HG03108 (cell line): ENCODE results near the gene JADE3.

Experiments
- ATAC-seq: cut with Tn5 transposase; IDR thresholded peaks from one replicate; pipeline ENCODE4 v1.9.1; 2021; ENCODE audit warnings: moderate library complexity; ENCODE audit not compliant: unreplicated experiment

The JADE3 gene

DNA sequence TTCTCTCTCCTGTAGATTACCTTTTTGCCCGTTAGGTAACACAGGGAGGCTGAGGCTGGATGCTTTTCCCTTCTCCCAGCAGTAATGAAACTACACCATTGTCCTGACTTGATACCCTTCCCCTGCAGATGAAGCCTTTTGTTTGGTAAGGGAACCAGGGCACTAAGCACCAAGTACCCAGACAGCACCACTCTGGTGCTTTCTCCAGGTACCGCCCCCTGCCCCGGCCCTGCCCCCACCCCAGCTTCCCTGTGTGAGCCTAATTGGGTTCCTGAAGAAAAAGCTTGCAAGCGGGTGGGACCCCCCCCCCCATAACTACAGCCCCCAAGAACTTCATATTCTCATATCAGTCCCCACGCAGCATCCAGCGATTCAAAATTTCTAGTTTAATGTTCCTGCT is 79.8 kb downstream of the JADE3 start:
- no peak for ATAC-seq

DNA sequence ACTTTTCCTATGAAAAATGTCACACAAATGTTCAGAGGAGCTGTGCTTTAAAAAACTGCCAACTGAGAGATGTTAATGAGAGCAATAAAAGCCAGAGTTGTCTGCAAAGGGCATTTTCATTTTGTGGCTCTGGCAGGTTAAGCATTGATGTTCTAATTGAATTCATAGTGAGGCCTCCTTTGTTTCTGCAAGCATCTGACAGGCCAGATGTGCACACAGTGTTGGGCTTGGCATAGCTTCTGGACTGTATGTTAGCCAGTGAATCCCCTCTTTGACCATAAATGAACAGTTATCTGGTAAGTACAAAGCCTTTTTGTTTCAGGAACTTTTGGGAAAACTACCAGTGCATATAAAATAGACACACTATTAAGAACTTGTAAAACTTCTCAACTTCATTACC is 81.9 kb downstream of the JADE3 start:
- no peak for ATAC-seq

DNA sequence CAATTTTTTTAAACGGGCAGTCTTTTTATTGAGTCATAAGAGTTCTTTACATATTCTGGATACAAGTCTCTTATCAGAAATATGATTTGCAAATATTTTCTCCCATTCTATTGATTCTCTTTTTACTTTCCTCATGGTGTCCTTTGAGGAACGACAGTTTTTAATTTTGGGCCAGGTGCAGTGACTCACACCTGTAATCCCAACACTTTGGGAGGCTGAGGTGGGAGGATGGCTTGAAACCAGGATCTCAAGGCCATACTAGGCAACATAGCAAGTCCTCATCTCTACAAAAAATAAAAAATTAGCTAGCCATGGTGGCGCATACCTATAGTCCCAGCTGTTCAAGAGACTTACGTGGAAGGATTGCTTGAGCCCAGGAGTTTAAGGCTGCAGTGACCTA is 99.9 kb downstream of the JADE3 start:
- no peak for ATAC-seq

DNA sequence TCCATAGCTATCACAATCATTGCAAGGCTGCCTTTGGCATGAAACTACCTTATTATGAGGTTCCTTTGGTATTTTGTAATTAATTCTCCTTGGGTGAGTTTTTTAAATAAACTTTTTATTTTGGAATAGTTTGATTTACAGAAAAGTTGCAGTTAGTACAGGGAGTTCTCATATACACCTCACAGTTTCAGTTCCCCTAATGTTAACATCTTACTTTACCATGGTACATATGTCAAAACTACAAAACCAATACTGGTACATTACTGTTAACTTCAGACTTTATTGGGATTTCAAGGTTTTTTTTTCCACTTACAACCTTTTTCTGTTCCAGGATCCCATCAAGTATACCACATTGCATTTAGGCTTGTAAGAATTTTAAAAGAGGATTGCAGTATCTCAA is 114.0 kb downstream of the JADE3 start:
- ATAC-seq, result no peak

DNA sequence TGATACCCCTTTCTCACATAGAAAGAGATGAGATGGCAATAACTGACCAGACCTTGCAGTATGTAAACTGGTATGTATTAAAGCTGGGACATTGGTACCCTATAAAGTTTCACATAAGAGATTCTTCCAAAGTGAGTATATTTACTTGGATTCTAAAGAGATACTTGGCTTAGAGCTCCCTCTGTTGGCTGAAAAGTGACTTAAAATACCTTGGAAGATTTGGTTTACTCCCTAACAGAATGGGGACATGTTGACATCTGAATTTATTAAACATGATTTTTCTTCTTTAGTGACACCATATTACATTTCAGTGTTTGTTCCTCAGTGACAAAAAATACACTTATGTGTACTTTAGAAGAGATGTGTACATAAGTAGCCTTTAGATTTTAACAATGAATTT is 118.1 kb downstream of the JADE3 start:
- no peak for ATAC-seq

DNA sequence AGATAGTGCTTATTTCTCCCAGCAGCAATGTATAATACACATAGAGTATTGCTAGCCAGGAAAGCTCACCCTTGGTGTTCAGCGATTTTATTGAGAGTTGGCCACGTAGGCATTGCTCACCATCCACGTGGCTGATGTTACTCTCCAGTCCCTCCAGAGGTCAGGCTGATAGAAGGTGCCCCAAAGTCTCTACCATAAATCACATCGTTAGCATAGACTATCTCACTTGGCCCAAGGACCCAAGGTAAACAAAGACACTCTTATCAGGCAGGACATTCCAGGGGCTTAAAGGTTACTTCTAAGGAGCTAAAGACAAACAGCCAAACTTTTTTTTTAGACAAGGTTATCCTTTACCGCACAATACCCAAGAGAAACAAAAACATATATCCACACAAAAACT is 135.8 kb downstream of the JADE3 start:
- ATAC-seq, result no peak

DNA sequence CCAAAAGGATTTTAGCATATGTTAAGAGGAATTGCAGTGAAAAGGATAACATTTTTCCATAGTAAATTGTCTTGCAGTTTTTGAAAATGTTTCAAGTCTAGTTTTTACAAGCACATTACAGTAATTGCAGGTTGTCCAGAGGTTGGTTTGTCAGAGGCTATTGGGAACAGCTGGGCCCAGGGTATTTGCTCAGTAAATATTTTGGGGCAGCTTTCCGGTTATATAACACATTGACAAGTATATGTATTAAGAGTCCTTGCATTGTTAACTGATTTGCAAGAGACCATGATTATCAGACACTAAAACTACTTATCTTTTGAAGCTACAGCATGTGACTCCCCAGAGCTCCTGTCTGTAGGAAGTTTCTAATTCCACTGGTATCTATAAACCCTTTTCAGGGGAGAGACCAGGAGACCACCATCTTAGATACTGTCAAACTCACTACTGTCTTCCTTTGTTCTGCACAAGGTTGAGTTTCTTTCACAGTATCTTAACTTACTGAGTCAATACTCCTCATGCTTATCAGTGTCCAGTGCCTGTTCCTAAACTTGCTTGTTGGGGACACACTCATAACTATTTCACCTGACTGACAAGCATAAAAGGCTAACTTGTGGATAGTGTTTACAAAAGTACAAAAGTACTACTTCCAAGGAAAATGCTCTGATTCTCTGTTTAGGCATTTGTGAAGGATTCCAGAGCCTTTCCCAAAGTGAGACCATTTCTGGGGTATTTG is 147.1 kb downstream of the JADE3 start:
- no peak for ATAC-seq

DNA sequence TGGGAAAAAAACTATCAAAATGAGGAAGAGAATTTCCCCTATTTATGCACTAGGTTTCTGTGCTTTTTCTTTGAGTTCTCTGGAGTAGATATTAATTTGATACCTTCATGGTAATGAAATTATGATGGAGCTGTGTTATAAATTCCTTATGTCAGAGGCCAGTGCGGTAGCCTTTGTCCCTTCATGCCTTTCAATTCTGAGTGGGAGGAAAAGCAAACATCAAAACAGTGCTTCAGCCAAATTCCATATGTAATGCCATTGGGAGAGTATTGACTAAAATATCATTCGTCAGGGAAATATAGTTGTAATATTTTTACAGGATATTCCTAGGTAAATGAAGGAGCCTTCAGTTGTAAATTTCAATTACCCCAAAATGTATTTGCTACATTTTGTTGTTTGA is 148.5 kb downstream of the JADE3 start:
- ATAC-seq, result no peak

DNA sequence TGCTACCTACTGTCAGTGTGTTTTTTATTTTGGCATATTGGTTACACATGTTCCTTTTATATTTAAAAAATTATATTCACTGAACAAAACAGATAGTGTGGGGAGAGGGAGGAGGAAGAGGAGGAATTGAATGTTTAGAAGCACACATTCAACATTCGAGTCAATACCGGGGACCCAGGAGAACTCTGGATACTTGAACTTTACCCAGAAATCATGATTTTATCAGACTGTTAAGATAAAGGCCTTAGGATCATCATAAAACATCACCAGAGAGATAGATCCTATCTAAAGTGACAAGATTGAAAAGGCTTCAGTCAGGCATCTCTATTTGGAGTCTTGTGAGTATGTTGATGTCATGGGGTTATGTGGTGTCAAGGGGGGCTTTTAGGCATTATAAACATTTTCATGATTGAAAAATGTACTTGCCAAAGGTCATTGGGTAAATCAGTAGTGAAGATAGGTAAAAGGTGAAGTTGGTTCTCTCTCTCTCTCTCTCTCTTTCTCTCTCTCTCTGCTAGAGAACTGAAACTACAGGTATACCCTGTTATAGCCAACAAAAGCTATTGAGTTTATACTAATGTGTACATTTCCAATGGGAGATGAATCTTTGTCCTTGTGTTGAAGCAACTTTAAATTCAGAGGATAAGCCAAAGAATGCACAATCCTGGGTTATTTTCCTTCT is 149.2 kb downstream of the JADE3 start:
- no peak for ATAC-seq

DNA sequence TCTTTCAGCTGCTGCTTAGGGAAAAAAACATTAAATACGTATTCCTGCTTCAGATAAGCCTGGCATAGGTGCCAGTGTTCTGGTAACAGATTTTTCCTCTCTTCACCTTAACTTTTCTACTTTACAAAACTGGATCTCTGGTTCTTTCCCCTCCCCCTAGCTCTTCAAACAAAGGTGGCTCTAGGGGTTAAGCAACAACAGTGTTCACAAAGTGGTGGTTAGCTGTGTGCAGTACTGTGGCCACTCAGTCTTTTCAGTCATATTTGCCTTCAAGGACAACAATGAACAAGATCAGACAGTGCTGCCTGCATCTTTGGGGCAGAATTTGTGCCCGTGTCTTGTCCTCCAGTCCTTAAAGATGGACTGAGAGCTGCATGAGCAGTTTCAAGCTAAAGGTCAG is 151.0 kb downstream of the JADE3 start:
- ATAC-seq, result no peak

DNA sequence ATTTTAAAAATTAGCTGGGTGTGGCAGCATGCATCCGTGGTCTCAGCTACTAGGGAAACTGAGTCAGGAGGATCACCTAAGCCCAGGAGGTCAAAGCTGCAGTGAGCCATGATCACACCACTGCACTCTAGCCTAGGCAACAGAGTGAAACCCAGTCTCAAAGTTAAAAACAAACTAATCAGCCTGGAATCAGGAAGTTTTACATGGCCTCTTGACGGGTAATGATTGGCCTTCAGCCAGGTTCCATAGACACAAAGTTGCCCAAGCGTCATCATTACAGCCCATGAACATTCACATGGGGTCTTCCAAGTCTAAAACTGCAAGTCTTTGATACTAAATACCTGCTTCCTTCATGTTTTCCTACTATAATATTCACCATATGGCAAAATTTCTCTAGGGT is 156.0 kb downstream of the JADE3 start:
- no peak for ATAC-seq

DNA sequence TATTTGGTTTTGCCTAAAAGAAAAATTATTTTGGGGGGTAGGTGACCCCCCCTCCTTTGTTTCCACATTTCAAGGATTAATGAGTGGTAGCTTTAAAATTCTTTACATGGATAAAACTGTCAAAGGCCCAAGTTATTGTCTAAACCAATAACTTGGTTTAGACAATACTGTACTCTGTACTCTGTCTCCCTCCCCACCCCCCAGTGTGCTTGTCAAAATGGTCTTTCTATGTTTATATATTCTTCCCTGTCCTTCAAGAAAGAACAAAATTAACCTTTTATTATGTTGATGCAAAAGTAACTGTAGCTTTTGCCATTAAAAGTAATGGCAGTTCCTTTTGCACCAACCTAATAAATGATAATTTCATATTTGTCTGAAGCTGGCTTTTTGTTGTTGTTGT is 156.5 kb downstream of the JADE3 start:
- ATAC-seq, result no peak

DNA sequence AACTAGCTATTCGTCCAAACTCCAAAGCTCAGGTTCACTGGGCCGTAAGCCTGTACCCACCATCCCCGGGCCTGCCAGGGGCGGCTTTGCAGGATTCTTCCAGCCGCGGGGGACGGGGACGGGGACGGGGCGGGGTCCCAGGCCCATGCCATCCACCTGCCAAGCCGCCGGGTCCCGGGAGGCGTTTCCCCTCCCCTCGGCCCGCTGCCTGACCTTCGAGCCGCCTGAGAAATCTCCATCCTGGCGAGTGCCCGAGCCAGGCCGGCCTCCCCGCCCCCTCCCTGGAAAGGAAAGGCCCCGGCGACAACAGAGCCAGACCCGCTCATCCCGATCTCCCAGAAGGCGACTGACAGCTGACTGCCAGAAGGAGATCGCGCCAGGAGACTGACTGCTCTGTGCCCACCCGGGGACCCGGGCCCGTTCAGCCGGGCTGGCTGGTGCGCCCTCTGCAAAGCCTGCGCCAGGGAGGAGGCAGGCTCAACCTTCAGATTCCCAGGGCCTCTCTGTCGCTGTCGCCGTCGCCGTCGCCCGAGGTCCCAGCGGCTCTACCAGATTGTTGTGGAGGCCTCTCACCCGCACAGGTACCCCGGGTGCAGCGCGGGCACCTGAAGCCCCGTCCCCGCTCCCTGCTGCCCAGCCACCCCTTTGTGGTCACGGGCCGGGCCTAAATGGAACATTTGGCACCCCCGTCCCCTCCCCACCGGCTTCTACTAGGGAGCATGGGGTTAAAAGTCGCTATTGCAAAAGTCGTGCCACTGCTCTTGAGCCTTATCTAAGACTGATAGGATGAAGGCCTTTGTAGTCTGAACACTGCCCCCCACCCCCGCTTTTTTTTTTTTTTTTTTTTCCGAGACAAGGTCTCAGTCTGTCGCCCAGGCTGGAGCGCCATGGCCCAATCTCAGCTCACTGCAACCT is 166.2 kb downstream of the JADE3 start, which contains the start of gene RGN:
RGN (plus strand) TSS at position 315 of the 915 bp plus-strand sequence. CDS start 2,702 bp downstream, outside the sequence.
- ATAC-seq, result no peak

DNA sequence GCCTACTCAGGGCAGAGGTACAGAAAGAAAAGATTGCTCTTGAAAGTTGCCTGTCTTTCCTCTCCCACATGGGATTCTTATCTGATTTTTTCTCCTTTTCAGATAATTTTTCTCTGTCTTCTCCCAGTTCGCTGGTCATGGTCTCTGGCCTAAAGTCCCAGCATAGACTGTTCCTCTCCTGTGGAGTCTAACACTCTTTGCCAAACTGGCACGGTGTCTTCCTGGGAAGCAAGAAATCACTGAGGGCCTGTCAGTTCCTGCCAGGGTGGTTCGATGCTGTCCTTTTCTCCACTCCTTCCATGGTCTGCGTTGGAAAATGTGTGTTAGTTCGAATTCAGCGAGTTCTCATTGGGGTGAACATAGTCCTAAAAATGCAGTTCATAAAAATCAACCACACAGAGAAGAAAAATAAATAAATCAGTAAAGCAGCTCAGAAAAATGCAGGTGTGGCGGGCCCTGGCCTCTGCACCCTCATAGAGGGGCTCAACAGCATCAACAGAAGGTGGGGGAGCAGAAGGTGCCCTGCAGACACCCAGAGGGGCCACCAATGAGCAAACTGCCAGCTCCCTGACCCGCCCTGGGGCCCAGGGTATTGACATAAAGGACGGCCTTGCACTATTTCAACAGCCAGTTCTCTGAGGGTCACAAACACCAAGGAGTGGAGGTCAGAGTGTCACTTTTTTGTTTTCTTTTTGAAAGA is 168.1 kb downstream of the JADE3 start:
- ATAC-seq, result no peak

DNA sequence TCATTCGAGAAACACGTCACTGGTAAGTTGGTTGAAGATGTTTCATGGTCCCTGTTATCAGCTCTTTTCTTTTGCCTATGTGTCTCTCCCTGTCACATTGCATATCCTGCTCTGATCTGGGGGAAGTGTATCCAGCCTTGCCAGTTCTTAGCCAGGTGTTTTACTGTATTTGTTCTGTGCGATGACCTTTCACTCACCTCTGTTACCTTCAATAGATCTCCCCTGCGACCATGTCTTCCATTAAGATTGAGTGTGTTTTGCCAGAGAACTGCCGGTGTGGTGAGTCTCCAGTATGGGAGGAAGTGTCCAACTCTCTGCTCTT is 168.7 kb downstream of the JADE3 start:
- ATAC-seq, result no peak

DNA sequence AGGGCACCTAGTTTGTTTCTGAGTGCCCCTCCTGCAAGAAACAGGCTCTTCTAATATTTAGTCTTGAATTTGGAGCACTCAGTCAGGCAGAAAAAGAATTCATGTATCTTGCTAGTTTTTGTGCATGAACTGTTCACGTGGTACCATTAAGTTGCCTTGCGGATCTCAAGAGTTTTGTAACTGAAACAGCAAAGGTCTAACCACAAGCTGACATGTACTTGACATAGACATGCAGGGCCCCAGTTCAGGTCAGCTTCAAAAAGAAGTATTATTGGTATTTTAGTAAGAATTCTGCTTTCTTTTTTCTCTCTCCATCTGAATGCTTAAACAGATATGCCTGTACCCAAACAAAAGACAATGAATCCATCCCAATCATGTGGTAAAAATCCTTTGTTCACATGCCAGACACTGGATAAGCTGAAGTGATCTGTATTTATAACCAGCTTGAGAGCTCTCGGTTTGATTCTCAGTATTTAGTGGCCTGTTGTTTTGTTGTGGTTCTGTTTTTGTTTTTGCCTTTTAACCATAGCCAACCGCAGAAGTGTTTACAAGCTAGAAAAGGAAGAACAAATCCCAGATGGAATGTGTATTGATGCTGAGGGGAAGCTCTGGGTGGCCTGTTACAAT is 179.0 kb downstream of the JADE3 start:
- ATAC-seq, result no peak

DNA sequence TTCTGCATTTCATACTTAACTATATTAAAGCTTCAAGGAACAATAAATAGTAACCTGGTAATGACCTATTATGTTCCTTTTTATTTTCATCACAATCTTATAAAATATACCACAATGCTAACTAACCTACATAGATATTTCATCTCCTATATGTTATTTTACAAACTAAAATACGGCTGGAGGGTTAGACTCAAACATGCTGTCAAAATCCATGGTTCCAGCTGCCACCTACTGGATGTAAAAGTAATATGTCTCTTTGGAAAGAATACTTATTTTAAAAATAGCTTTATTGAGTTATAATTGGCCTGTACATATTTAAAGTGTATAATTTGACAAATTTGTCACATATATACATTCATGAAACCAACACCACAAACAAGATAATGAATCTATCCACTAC is 181.0 kb downstream of the JADE3 start:
- no peak for ATAC-seq

DNA sequence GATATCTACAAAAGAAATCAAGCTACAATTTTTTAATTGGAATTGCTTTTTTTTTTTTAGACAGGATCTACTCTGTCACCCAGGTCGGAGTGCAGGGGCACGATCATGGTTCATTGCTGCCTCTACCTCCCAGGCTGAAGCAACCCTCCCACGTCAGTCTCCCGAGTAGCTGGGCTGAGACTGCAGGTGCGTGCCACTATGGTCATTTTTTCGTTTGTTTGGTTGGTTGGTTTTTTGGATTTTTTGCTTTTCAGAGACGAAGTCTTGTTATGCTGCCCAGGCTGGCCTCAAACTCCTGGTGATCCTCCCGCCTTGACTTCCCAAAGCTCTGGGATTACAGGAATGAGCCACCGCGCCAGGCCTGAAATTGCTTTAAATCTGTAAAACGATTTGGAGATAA is 181.6 kb downstream of the JADE3 start:
- no peak for ATAC-seq

DNA sequence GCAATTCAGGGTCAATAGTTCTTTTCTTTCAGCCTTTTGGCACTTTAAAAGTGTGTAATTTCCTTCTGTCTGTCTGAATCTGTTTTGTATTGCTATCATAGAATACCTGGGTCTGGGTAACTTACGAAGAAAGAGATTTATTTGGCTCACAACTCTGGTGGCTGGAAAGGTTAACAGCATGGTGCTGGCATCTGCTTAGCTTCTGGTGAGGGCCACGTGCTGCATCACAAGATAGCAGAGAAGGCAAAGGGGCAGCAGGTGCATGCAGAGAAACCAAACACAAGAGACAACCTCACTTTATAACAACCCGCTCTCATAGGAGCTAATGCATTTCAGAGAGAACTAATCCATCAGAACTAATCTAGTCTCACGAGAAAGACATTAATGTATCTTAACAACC is 184.8 kb downstream of the JADE3 start:
- no peak for ATAC-seq

DNA sequence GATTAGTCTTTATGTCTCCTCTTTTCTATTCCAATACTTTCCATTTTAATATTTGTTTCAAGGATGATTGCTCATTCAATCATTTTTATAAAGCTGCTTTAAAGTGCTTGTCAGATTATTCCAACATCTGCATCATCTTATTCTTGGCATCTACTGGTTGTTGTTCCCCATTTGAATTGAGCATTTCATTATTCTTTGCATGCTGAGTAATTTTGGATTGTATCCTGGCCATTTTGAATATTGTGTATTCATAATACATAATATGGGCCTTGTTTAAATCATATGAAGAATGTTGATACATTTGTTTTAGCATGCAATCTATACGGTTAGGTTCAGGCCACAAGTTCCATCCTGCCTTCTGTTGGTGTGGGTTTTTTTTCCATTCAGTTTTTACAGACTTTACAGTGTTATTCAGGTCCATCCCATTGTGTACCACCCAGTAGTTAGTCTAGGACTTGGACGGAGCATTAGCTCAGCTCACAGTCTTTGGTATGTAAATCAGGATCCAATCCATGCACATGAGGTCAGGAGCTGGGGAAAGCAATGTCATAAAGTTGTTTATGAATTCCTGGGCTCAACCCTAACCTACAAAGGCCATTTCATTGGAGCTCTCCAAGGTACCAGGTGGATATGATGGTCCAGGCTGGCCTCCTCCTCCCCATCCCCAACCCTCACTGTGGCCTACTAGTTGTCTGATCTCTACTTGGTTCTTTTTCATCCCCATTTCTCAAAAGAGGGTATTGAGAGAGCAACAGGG is 186.3 kb downstream of the JADE3 start:
- no peak for ATAC-seq
